Measurements from ENCODE around the gene CLEC4M. TPM values are rescaled to one million over a fixed set of nuclear protein-coding genes. Genes with fewer than 3 reads are reported as not detected.
A peak's percentile ranks its signal among the peaks of the same experiment; 100 is the strongest.

CLEC4M gene
- total RNA-seq, 1 donor from 2014 or later = not detected

DNA sequence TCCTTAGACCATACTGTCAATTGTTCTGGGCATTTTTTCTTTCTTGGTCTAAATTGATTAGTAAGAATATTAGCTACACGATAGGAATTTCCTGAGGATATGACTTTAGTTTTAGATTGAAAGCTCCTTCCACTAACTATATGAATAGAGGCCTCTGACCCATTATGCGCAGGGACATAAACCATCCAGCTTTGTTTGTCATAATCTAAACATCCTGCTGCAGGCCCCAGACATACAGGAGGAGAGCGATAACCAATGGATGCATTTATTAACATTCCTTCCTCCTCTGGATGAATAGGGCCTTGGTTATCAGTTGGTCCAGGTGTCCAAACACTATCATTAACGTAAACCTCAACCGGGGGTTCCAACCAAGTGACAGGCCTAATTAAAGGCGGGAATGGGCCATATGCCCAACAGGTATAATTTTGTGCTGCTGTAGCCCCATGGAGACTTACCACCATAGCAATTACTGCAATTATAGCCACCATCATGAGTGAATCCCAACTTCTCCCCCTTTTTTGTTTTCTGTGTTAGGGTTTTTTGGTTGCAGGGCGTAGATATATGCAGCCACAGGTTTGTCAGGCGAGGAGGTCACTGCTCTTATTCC is 32.6 kb downstream of the CLEC4M start:
- Mint-ChIP-seq H3K27me3 (ENCODE audit: low read depth) (peaks cover 52% of the 10 kb centered on the region), H3K9me3 (peaks cover 3% of the 10 kb centered on the region), H3K36me3 (ENCODE audit: low read depth) (peaks cover 2% of the 10 kb centered on the region), H3K4me1 (peaks cover 20% of the 10 kb centered on the region), H3K27ac (ENCODE audit: unreplicated experiment) (no peak overlapping the region), H3K4me3 (no peak overlapping the region)
- no peak for DNase-seq (ENCODE audit: low read depth, low spot score)
- no peak for TF ChIP-seq CTCF (conservative IDR thresholded peaks at IDR 0.05)

- peaks cover 20% of the 10 kb centered on the region for H3K4me1 Mint-ChIP-seq
- H3K27me3 Mint-ChIP-seq (ENCODE audit: low read depth) = peaks cover 34% of the 10 kb centered on the region
- H3K9me3 Mint-ChIP-seq = peaks cover 6% of the 10 kb centered on the region
- H3K4me3 Mint-ChIP-seq = peak overlapping the region; percentile 84
- peaks cover 2% of the 10 kb centered on the region for H3K36me3 Mint-ChIP-seq (ENCODE audit: low read depth)
- H3K27ac Mint-ChIP-seq (ENCODE audit: unreplicated experiment) = no peak overlapping the region
- peak; percentile 75 for TF ChIP-seq CTCF (conservative IDR thresholded peaks at IDR 0.05)
- peak; percentile 76 for DNase-seq (ENCODE audit: low read depth, low spot score)
Measured at GRCh38 chr19:7799640-7800355, 36.8 kb downstream of the CLEC4M start.

- H3K9me3 Mint-ChIP-seq = peaks cover 6% of the 10 kb centered on the region
- TF ChIP-seq CTCF (conservative IDR thresholded peaks at IDR 0.05) = no peak
- H3K4me1 Mint-ChIP-seq = peaks cover 20% of the 10 kb centered on the region
- no peak for DNase-seq (ENCODE audit: low read depth, low spot score)
- peaks cover 2% of the 10 kb centered on the region for H3K36me3 Mint-ChIP-seq (ENCODE audit: low read depth)
- peaks cover 38% of the 10 kb centered on the region for H3K27me3 Mint-ChIP-seq (ENCODE audit: low read depth)
- no peak overlapping the region for H3K27ac Mint-ChIP-seq (ENCODE audit: unreplicated experiment)
- no peak overlapping the region for H3K4me3 Mint-ChIP-seq
Measured at GRCh38 chr19:7801020-7801570, 38.1 kb downstream of the CLEC4M start.

DNA sequence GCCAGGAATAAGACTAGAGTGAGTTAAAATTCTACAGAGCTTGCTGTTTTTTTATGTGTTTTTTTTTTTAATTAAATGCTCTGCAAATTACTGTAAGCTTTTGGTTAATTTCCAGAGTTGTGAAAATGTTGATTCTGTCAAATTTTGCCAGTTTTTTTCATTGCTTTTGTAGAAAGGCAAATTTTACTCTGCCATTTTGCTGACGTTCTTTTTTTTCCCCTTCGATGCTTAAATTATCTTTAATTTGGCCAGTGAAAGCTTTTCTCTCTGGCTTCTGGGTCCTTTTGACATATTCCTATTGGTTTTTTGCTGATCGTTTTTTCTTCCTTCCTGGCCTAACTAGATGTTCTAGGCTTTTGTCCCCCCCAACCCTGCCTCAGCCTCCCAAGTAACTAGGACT is 43.2 kb downstream of the CLEC4M start:
- H3K27ac Mint-ChIP-seq (ENCODE audit: unreplicated experiment) = no peak overlapping the region
- H3K4me3 Mint-ChIP-seq = no peak overlapping the region
- no peaks in the 10 kb centered on the region for H3K36me3 Mint-ChIP-seq (ENCODE audit: low read depth)
- peaks cover 10% of the 10 kb centered on the region for H3K9me3 Mint-ChIP-seq
- DNase-seq (ENCODE audit: low read depth, low spot score) = no peak
- H3K4me1 Mint-ChIP-seq = no peaks in the 10 kb centered on the region
- H3K27me3 Mint-ChIP-seq (ENCODE audit: low read depth) = peaks cover 31% of the 10 kb centered on the region
- TF ChIP-seq CTCF (conservative IDR thresholded peaks at IDR 0.05) = no peak

- H3K4me1 Mint-ChIP-seq = no peaks in the 10 kb centered on the region
- no peaks in the 10 kb centered on the region for H3K36me3 Mint-ChIP-seq (ENCODE audit: low read depth)
- no peak overlapping the region for H3K27ac Mint-ChIP-seq (ENCODE audit: unreplicated experiment)
- no peak for TF ChIP-seq CTCF (conservative IDR thresholded peaks at IDR 0.05)
- DNase-seq (ENCODE audit: low read depth, low spot score) = no peak
- no peak overlapping the region for H3K4me3 Mint-ChIP-seq
- H3K9me3 Mint-ChIP-seq = peaks cover 12% of the 10 kb centered on the region
- H3K27me3 Mint-ChIP-seq (ENCODE audit: low read depth) = peaks cover 34% of the 10 kb centered on the region
Measured at GRCh38 chr19:7806876-7807275, 43.8 kb downstream of the CLEC4M start.
